GM18511 (cell line): ENCODE results near the gene TRPM2.
A peak's percentile ranks its signal among the peaks of the same experiment; 100 is the strongest.

Source experiments
- ATAC-seq: cut with Tn5 transposase; IDR thresholded peaks from one replicate; pipeline ENCODE4 v1.9.1; 2021; ENCODE audit warnings: mild to moderate bottlenecking, moderate library complexity; ENCODE audit not compliant: unreplicated experiment

TRPM2 gene

DNA sequence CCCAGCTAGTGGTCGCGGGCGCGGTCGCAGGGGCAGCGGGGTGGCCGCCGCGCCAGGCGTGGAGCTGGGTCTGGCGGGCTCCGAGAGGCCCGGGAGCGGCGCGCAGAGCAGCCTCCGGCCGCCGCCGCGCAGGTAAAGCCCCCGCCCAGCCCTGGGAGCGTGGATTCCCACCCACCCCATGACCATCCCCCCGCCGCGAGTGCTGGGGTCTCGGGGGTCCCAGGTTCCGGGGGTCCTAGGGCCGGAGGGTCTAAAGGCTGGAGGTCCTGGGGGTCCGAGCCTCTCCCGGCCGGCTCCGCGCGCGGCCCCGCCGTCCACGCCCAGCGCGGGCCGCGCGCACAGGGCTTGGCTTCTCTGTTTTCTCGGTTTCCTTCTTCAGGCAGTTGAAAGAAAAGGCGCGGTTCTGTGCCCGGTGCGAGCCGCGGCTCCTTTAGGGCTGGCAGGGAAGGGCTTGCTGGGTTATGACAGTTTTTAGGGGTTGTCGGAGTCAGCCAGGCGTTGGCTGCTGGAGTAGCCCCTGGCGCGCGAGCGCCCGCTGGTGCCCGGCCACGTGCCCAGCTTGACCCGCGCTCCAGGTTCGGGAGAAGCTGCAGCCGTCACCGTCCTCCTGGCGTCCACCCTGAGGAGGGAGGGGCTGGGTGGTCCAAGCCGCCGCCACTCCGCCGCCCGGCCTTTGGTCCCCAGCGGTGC is 102.2 kb downstream of the TRPM2 start:
- ATAC-seq = peak; percentile 41

DNA sequence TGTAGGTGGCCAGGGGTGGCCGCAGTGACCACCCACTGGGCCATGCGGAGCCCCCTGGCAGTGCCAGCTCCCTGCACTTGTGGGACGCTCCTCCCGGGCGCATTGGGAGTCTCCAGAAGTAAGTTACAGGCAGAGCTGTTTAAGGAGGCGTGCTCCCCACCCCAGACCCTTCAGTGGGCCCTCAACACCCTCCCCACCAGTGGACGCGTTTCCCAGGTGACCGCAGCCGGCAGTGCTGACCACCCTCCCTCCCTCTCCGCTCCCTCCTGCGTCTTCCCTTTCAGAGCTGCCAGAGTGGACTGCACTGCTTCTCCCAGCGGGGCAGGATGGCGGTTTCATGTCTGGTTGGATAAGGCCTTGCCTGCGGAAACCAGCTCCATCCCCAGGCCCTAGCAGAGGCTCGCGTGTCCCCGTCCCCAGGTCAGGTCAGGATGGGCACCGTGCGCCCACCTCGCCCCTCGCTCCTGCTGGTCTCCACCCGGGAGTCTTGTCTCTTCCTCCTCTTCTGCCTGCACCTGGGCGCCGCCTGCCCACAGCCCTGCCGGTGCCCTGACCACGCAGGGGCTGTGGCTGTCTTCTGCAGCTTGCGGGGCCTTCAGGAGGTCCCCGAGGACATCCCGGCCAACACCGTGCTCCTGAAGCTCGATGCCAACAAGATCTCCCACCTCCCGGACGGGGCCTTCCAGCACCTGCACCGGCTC is 102.9 kb downstream of the TRPM2 start:
- no peak for ATAC-seq

DNA sequence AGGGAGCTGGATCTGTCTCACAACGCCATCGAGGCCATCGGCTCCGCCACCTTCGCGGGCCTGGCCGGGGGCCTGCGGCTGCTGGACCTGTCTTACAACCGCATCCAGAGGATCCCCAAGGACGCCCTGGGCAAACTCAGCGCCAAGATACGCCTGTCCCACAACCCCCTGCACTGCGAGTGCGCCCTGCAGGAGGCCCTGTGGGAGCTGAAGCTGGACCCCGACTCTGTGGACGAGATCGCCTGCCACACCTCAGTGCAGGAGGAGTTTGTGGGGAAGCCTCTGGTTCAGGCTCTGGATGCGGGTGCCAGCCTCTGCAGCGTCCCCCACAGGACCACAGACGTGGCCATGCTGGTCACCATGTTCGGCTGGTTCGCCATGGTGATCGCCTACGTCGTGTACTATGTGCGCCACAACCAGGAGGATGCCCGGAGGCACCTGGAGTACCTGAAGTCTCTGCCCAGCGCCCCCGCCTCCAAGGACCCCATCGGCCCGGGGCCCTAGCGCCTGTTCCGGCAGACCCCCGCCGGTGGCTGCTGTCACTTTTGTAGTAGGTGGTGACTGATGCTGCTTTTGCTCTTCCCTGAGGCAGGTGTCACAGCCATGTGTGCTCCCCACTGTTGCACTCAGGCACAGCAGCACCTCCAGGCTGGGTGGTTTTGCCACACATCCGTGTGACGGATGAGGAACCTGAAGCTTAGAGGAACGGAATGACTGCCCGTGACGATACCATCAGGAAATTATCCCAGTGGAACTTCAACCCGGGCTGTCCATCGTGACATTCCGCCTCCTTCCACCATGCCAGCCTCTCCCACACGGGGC is 103.7 kb downstream of the TRPM2 start:
- no peak for ATAC-seq

GRCh38 chr21:44458971-44459711 is 105.7 kb downstream of the TRPM2 start:
- ATAC-seq = no peak

DNA sequence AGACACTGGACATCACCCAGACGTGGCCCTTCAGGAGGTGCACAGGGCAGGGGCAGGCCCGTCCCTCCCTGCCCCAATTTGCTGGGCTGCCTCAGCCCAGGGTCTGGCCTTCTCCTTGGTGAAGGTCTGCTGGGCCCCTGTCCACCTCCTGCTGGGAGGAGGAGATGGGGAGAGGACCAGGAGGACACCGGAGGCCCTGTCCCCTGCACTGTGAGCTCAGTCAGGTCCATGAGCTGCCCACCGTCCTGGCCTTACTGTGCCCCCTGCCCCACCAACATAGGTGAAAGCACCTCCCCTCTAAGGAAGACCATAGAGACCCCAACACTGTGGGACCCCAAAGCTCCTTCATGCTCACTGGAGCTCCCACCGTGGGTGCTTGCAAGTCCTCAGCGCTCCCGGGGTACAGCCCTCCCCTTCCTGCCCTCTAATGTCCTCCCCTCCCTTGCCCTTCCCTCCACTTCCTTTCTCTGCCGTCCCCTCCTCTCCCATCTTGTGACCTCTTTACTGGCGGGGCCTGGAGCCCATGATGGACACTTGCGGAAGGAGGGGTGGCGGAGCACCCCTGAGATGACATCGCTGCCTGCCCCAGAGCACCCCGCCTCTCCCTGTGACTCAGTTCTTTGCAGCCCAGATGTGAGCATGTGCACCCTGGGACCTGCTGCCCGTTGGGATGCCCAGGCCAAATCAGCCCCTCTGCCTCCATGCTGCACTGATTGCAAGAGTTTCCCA is 106.5 kb downstream of the TRPM2 start:
- no peak for ATAC-seq

GRCh38 chr21:44460441-44460755 is 107.0 kb downstream of the TRPM2 start:
- no peak for ATAC-seq

DNA sequence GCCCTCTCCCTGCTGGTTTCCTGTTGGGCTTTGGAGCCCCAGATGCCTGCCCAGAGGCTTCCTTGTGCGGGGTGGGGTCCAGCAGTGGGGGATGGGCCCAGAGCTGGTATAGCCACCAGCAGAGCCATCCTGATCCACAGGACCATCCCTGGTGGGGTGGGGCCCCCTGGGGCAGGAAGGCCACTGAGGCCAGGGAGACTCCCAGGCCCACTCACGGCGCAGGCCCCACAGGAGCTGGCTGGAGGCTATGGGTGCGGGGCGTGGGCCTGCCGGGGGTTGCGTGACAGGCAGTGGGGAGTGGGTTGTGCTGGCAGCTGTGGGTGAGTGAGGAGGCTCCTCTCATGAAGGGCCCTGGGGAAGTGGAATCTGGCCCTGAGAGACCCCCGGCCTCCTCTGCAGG is 107.6 kb downstream of the TRPM2 start:
- ATAC-seq = no peak

DNA sequence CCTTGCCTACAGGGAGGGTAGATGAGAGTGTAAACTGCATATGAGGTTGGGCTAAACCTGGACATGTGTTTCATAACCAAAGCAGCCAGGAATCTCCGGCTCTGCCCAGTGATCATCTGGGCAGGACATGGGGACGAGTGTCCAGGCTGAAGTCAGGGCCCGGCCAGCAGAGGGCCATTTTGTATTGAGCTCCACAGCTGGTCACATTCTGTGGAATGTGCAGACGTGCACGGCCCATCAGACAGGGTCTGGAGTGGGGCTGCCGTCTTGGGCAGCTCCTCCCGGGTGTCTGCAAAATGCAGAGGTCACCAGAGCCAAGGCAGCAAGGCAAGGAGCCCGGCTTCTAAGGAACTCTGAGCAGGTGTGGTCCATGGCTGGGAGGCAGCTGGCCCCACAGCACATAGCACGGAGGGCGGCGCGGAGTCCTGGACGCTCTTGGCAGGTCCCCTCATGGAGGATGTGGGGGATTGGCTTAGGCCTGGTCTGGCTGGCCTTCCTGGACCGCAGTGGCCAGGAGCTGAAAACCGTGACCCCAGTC is 108.1 kb downstream of the TRPM2 start:
- no peak for ATAC-seq

DNA sequence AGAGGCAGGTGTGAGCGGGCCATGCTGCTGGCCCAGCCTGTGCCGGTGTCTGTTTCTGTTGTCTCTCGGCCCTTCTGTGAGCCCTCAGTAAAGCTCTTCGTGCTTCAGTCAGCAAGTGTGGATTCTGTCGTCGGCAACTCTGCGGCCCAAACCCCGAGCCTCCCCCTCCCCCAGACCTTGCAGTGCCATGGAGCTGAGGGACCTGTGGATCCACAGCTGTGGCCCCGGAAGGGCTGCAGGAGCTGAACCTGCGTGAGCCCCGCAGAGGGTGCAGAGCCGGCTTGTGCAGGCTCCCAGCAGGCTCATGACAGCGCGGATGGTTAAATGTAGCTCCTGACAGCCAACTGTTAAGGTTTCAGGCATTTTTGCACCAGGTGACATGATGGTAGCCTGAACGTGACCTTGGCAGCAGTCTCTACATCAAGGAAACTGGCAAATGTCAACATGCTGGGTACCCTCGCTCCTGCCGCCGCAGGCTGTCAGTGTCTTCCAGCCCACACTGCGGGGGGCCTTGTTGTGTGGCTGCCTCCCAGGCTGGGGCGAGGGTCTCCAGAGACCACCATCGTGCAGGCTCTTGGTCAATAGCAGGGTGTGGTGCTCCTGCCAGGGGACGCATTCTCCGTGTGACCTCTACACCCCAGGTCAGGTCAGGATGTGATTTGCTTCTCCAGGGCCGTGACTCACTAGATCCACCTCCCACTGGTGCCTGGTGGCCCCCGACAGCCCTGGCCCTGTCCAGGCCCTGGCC is 108.8 kb downstream of the TRPM2 start:
- no peak for ATAC-seq

- ATAC-seq = no peak
These were observed 109.4 kb downstream of the TRPM2 start for GRCh38 chr21:44462834-44463200.

DNA sequence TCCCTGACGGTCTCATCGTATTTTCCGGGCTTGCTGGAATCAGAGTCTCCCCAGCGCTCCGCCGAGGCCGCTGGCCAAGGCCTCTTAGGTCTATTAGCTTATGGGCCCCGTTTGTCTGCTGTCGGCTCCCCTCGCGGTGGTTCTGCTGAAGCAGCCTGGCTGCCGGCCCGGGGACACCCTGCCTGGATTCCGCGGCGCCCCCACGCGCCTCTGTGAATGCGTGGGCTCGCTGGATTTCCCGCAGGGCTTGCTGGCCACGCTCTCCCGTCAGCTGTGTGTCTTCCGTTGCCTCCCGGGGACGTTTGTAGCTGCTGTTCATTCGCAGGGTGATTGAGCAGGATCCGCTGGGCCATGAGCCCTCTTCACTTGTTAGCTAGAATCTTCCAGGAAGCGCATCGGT is 110.3 kb downstream of the TRPM2 start:
- no peak for ATAC-seq

DNA sequence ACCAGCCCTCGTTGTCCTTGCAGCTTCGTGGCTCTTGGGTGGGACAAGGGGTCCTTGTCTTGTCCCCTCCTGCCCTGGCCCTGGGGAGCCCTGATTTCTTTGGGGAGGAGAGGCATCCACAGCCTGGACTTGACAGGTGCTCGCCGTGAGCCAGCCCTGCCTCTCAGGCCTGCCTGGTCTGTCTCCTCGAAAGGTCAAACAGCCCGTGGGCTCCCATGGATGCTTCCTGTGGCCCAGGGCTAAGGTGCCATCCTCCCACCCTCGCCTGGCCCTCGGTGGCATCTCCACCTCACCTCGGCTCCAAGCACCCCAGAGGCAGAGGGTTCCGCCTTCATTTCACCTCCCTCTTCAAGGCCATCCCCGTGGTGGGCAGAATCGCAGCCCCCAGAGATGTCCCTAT is 110.9 kb downstream of the TRPM2 start:
- no peak for ATAC-seq

GRCh38 chr21:44466351-44466954 is 113.0 kb downstream of the TRPM2 start:
- no peak for ATAC-seq

DNA sequence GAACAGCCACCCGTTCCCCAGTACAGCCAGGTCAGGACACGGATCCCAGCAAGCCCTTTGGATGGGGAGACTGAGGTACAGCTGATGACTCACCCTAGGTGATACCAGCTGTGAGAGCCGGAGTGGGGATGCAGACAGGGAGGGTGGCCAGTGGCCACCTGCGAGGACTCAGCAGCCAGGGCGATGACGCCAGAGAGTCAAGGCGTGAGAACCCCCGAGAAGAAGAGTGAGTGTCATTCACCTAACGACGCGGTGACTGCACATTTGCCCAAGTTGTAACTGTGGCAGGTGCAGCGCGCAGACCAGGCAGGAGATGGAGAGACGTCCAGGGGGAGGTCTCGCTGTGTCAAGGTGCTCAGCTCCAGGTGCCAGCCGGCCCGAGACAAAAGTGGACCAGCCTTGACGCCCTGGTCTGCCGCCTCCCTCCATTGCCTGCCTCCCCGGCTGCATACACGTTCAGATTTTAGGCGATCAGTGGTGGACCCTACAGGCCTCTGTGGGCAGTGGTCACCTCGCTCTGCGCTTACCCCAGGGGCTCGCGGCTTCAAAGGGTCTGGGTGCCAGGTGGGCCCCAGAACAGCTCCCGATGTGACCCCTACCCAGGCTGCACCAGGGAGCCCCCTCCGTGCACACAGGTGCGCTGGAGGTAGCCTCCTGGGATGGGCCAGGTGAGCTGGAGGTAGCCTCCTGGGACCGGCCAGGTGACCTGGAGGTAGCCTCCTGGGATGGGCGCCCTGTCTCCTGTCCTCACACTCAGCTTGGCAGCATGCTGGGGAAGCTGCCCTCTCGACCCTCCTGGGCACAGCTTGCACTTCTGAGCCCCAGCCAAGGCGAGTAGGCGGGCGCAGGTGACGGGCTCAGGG is 113.8 kb downstream of the TRPM2 start:
- ATAC-seq = no peak

- ATAC-seq = no peak
These were observed 114.4 kb downstream of the TRPM2 start for GRCh38 chr21:44467859-44468195.

- ATAC-seq = no peak
These were observed 117.9 kb downstream of the TRPM2 start for GRCh38 chr21:44471341-44471740.

DNA sequence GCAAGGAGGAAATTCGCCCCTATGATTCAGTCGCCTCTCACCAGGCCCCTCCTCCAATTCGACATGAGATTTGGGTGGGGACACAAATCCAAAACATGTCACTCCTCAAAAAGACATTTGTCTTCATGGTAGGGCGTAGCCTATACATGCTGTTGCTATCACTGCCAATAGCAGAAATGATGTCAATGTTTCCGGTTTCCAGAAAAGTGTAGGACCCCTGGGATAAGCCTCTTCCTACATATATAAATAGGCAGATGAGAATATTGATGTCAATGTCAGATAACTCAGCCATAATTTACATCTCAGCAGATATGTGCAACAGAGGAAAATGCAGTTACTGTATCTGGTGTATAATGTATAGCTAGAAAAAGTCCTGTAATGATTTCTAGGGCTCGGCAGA is 118.6 kb downstream of the TRPM2 start:
- no peak for ATAC-seq

- ATAC-seq = no peak
These were observed 120.6 kb downstream of the TRPM2 start for GRCh38 chr21:44473915-44474555.
